ENCODE data around the gene DUSP2. TPM values are rescaled to one million over a fixed set of nuclear protein-coding genes. Genes with fewer than 3 reads are reported as not detected.
A peak's percentile ranks its signal among the peaks of the same experiment; 100 is the strongest.

The DUSP2 gene
- total RNA-seq, 2 experiments from 2014 or later = 522 to 539 TPM

DNA sequence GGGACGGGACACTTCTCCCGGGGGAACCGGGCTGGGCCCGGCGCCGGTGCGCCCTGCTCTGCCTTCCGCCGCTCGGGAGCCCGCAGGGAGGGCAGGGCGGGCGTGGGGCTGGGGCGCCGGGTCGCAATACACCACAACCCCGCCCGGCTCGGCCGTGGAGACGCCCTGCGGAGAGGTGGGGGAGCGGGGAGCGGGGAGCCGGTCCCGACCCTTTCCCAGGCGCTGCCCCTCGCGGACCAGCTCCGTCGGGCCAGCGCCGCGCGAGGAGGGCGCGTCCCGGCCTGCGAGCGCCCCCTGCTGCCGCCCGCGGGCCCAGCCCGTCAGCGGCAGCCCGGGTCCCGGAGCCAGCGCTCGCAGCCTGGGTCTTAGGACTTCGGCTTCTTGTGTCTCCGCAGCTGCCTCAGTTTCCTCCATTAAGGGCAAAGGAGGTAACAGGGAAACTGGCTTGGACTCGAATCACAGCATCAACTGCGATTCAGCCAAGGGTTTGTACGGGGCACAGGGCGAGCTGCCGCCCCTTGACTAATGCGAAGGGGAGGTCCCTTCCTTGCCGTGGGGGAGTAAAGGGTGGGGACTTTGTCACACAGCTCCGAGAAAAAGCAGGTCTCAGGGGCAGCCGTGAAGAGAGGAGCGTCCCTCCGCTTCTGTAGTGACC, 28.2 kb downstream of the DUSP2 start:
- Mint-ChIP-seq H3K9me3 (no peaks in the 10 kb centered on the region), H3K27me3 (peaks cover 41% of the 10 kb centered on the region), H3K4me1 (ENCODE audit: low read depth) (peaks cover 13% of the 10 kb centered on the region), H3K36me3 (no peaks in the 10 kb centered on the region), H3K27ac (no peak overlapping the region), H3K4me3 (peak overlapping the region; percentile 39)
- intact Hi-C loops (cut with micrococcal nuclease) = loop anchor here (5.0 kb wide), 1 partner anchor 125 kb away; the partner anchor contains the start of gene ANKRD36C
- peak; percentile 69 for DNase-seq
- POLR2A ChIA-PET = interaction anchor here (1.0 to 2.2 kb wide), 3 partner anchors 14 to 57 kb away, joined by 3 to 6 read pairs (median 4); no protein-coding TSS in a partner anchor
- CTCF ChIA-PET = interaction anchor here (0.6 to 6.0 kb wide), 39 partner anchors 9 to 741 kb away, joined by 3 to 68 read pairs (median 4); partner anchors contain the start of genes ANKRD36C, ANKRD39, ASTL and CIAO1

DNA sequence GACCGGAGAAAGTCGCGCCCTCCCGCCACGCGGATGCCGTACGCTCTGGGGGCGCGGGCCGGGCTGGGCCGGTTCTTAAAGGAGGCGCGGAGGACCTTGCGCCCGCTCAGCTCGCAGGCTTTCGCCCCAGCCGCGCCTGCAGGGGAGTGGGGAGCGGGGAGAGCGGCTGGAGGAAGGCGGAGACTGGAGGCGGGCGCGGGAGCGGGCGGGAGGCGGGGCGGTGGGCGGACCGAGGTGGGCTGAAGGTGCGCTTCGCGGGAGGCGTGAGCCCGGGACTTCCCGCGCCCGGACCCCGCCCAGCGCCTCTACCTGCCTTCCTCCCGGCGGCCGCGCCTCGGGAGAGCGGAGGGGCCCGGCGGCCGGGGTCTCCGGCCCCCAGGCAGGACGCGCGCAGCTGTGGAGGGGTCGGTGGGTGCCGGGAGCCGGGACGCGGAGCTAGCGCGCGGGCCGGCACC, 28.8 kb downstream of the DUSP2 start, which contains the start of gene ADRA2B:
Gene ADRA2B, minus strand, starts transcription at position 148 of the 455 bp plus-strand sequence. CDS start 422 bp downstream, outside the sequence.
- peak; percentile 85 for DNase-seq
- Mint-ChIP-seq H3K36me3 (no peaks in the 10 kb centered on the region), H3K27ac (peak within 1 kb of the TSS; percentile 42), H3K4me1 (ENCODE audit: low read depth) (peaks cover 13% of the 10 kb centered on the region), H3K4me3 (peak within 1 kb of the TSS; percentile 63), H3K27me3 (peaks cover 36% of the 10 kb centered on the region), H3K9me3 (no peaks in the 10 kb centered on the region)
- intact Hi-C loops (cut with micrococcal nuclease) = loop anchor here (5.0 kb wide), 1 partner anchor 124 kb away; the partner anchor contains the start of gene ANKRD36C
- ChIA-PET CTCF (interaction anchor here (0.6 to 6.0 kb wide), 37 partner anchors 8 to 741 kb away, joined by 3 to 68 read pairs (median 5); partner anchors contain the start of genes ANKRD36C, ANKRD39, ASTL and CIAO1), POLR2A (interaction anchor here (1.2 to 2.2 kb wide), 2 partner anchors 15 to 58 kb away, joined by 3 to 6 read pairs; no protein-coding TSS in a partner anchor)

DNA sequence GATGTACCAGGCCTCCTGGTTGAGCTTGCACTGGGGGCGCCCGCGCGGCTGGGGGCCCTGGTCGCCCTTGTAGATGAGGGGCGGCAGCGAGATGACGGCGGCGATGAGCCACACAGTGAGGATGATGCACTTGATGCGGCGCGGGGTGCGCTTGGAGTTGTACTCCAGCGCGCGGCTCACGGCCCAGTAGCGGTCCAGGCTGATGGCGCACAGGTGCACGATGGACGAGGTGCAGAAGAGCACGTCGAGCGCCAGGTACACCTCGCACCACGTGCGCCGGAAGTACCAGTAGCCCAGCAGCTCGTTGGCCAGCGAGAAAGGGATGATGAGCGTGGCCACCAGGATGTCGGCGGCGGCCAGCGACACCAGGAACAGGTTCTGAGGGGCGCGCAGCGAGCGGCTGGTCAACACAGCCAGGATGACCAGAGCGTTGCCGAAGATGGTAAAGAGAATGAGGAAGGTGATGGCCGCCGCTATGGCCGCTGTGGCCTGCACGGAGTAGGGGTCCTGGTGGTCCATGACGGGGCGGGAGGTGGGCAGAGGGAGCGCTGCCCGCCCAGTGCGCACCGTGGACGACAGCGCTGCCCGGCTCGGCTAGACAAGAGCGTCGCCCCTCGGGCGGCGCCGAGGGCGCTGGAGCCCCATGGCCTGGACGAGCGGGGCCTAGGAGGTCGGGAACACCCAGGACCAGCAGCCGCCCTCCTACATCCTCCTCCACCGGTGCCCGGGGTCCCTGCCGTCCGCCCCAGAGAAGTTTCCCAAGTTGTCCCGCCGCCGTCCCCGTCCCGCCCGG, 29.4 kb downstream of the DUSP2 start:
- Mint-ChIP-seq H3K4me3 (peak overlapping the region; percentile 63), H3K36me3 (no peaks in the 10 kb centered on the region), H3K9me3 (no peaks in the 10 kb centered on the region), H3K27ac (peak overlapping the region; percentile 42), H3K4me1 (ENCODE audit: low read depth) (peaks cover 13% of the 10 kb centered on the region), H3K27me3 (peaks cover 30% of the 10 kb centered on the region)
- CTCF ChIA-PET = interaction anchor here (1.0 to 6.0 kb wide), 13 partner anchors 8 to 135 kb away, joined by 3 to 68 read pairs (median 7); partner anchors contain the start of genes ANKRD36C, ASTL and STARD7
- POLR2A ChIA-PET = interaction anchor here (2.2 kb wide), 1 partner anchor 59 kb away, joined by 6 read pairs; no protein-coding TSS in a partner anchor
- DNase-seq = no peak
- intact Hi-C loops (cut with micrococcal nuclease) = loop anchor here (5.0 kb wide), 1 partner anchor 124 kb away; the partner anchor contains the start of gene ANKRD36C

DNA sequence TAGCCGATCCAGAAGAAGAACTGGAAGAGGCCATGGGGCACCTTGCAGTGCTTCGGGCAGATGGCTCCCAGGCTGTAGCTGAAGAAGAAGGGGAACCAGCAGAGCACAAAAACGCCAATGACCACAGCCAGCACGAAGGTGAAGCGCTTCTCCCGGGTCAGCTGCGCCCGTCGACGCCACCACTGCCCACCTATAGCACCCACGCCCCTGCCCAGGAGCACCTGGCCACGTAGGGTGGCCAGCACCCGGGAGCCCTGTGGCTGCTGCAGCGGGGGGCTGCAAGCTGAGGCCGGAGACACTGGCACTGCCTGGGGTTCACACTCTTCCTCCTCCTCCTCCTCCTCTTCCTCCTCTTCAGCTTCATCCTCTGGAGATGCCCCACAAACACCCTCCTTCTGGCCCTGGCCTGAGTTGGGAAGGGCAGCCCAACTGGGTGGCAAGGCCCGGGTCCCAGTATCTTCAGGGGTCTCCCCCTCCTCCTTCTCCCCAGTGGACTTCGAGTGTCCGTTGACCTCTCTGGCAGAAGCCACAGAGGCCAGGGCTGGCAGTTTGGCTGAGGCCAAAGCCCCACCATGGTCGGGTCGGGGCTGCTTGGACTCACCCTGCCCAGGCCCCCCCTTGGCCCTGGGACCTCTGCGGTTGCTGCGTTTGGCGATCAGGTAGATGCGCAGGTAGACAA, 30.2 kb downstream of the DUSP2 start:
- POLR2A ChIA-PET = no interaction called here
- CTCF ChIA-PET = interaction anchor here (2.3 to 6.0 kb wide), 3 partner anchors 59 to 123 kb away, joined by 14 to 68 read pairs (median 46); partner anchors contain the start of gene ANKRD36C
- no peaks in the 10 kb centered on the region for H3K36me3 Mint-ChIP-seq
- H3K4me3 Mint-ChIP-seq = peak overlapping the region; percentile 63
- peaks cover 23% of the 10 kb centered on the region for H3K27me3 Mint-ChIP-seq
- no peak overlapping the region for H3K27ac Mint-ChIP-seq
- DNase-seq = no peak
- H3K9me3 Mint-ChIP-seq = no peaks in the 10 kb centered on the region
- intact Hi-C loops (cut with micrococcal nuclease) = loop anchor here (5.0 kb wide), 1 partner anchor 123 kb away; the partner anchor contains the start of gene ANKRD36C
- H3K4me1 Mint-ChIP-seq (ENCODE audit: low read depth) = peaks cover 13% of the 10 kb centered on the region

DNA sequence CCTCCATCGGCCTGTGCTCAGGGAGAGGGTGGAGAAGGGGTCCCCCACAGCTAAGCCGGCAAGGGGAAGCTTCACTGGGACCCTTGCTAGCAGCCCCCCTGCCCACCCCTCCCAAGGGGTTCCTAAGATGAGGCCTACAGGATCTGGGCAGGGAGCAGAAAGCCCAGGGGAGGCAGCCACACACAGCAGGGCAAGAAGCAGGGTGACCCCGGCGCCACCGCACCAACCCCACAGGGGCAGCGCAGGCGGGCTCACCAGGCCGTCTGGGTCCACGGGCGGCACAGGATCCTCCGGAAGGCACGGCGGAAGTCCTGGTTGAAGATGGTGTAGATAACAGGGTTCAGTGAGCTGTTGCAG, 30.7 kb downstream of the DUSP2 start:
- H3K4me3 Mint-ChIP-seq = no peak overlapping the region

DNA sequence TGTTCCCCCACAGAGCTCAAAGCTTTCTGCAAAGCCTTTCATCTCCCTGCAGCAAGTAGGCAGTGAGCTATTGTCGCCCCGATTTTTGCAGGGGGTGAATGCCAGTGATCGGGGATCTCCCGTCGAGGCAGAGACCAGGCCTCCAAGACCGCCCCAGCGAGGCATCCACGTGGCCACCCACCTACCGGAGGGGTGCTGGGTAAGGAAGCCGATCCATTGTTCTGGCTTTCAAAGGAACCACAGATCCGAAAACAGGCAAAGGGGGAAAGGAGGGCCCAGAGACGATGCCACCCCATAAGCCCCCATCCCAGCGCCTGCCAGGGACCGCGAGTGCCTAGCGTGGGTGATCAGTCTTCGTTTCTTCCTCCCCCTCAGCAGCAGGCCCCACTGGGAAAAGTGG, 31.3 kb downstream of the DUSP2 start:
- H3K36me3 Mint-ChIP-seq = no peaks in the 10 kb centered on the region
- DNase-seq = no peak
- POLR2A ChIA-PET = no interaction called here
- peaks cover 15% of the 10 kb centered on the region for H3K27me3 Mint-ChIP-seq
- CTCF ChIA-PET = interaction anchor here (0.6 to 6.0 kb wide), 6 partner anchors 21 to 122 kb away, joined by 3 to 46 read pairs (median 6); partner anchors contain the start of genes ANKRD36C and ASTL
- no peak overlapping the region for H3K4me3 Mint-ChIP-seq
- H3K27ac Mint-ChIP-seq = no peak overlapping the region
- H3K4me1 Mint-ChIP-seq (ENCODE audit: low read depth) = peaks cover 13% of the 10 kb centered on the region
- intact Hi-C loops (cut with micrococcal nuclease) = no loop called here
- no peaks in the 10 kb centered on the region for H3K9me3 Mint-ChIP-seq

More for the DNA sequence above, 30.7 kb downstream of the DUSP2 start:
- intact Hi-C loops (cut with micrococcal nuclease) = no loop called here
- ChIA-PET POLR2A (no interaction called here), CTCF (interaction anchor here (2.3 to 6.0 kb wide), 2 partner anchors 61 to 122 kb away, joined by 14 to 46 read pairs; partner anchors contain the start of gene ANKRD36C)
- no peak for DNase-seq
- Mint-ChIP-seq H3K36me3 (no peaks in the 10 kb centered on the region), H3K27me3 (peaks cover 19% of the 10 kb centered on the region), H3K27ac (no peak overlapping the region), H3K4me1 (ENCODE audit: low read depth) (peaks cover 13% of the 10 kb centered on the region), H3K9me3 (no peaks in the 10 kb centered on the region)

DNA sequence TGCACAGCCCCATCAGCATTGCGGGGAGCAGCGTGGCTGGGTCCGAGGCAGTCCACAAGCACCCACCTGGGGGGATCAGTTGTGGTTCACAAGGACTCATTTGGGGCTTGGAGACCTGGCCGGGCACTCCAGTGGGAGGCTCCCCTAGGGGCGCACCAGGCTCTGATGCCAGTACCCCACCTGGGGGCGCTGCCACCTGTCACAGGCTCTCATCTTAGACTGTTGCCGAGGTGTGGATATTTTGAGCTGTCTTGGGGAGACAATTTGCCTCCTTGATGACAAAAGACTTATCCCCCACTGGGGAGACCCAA, 31.9 kb downstream of the DUSP2 start:
- Mint-ChIP-seq H3K9me3 (no peaks in the 10 kb centered on the region), H3K4me1 (ENCODE audit: low read depth) (peaks cover 13% of the 10 kb centered on the region), H3K4me3 (no peak overlapping the region), H3K36me3 (no peaks in the 10 kb centered on the region), H3K27ac (no peak overlapping the region), H3K27me3 (peaks cover 9% of the 10 kb centered on the region)
- peak; percentile 50 for DNase-seq
- intact Hi-C loops (cut with micrococcal nuclease) = no loop called here
- CTCF ChIA-PET = interaction anchor here (0.6 to 2.3 kb wide), 6 partner anchors 22 to 121 kb away, joined by 3 to 14 read pairs (median 3); partner anchors contain the start of gene ASTL
- POLR2A ChIA-PET = no interaction called here

DNA sequence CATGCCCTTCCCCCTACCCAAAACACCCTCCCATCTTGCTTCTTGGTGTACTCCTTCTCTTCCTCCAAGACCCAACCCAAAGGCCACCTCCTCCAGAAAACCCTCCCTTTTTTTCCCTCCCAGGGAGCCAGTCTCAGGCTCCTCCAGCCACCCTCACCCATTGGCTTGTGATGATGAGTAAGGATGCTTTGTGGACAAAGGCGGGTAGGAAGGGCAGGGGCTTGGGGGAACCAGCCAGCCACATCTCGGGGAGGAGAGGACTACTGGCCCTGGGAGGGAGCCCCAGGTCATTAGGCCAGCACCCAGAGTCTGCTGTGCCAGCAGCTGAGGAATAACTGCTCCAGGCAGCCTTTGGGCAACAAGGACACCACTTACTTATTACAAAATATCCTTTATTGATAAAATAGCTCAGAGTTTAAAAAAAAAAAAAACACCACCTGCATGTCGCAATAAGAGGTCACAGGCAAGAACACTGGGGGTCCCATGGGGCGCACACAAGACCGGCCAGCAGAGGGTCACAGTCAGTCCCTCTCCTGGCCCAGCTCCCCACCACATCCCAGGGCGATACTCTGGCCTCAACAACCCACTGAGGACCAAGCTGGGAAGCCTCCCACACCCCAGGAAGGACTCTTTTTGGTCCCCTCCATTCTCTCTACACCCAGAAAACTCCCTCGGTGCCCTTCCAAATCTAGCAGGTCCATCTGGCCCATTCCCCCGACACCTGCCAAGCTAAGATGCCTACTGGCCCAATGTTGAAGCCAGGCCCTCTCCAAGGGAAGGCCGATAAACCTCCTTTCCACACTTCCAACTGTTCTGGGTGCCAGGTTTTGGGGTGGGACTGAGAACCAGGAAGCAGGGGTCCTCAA, 32.5 kb downstream of the DUSP2 start:
- Mint-ChIP-seq H3K27ac (no peak overlapping the region), H3K36me3 (no peaks in the 10 kb centered on the region), H3K4me1 (ENCODE audit: low read depth) (peaks cover 13% of the 10 kb centered on the region), H3K27me3 (peaks cover 6% of the 10 kb centered on the region), H3K9me3 (no peaks in the 10 kb centered on the region), H3K4me3 (no peak overlapping the region)
- ChIA-PET CTCF (interaction anchor here (1.2 to 2.3 kb wide), 4 partner anchors 26 to 120 kb away, joined by 3 to 14 read pairs (median 9); partner anchors contain the start of gene ASTL), POLR2A (no interaction called here)
- DNase-seq = no peak
- intact Hi-C loops (cut with micrococcal nuclease) = no loop called here

DNA sequence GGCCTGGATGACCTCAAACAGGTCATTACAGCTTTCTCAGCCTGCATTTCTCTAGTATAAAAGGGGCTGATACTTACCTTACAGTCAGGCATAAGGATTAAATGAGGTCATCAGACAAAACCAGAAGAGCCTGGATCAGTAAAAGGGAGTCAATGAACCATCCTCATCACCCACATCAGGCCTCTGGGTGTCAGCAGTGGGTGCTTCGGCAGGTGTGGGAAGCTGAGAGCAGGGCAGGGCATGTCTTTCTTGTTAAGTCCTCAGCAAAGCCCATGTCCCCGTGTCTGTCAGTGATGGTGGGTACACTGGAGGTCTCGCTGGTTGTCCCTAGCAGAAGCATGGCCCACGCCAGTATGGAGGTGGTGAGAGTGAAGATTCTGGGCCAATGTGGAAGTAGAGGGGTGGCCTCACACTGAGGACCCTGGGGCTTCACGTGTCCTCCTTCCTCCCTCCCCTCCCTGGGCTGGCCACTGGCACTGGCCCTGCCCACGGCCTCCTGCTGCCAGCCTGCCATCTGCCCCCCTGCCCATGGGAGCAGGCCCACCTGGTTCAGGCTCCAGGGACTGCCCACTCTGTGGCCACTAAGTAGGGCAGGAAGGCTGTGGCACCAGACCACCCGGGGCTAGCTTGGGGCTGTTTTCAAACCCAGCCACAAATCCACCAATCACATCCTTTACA, 33.3 kb downstream of the DUSP2 start:
- DNase-seq = peak; percentile 22
- H3K4me3 Mint-ChIP-seq = no peak overlapping the region
- no peaks in the 10 kb centered on the region for H3K36me3 Mint-ChIP-seq
- POLR2A ChIA-PET = no interaction called here
- intact Hi-C loops (cut with micrococcal nuclease) = no loop called here
- H3K27me3 Mint-ChIP-seq = peaks cover 6% of the 10 kb centered on the region
- CTCF ChIA-PET = interaction anchor here (1.1 to 1.9 kb wide), 3 partner anchors 27 to 119 kb away, joined by 4 to 10 read pairs (median 8); partner anchors contain the start of gene ASTL
- peaks cover 7% of the 10 kb centered on the region for H3K4me1 Mint-ChIP-seq (ENCODE audit: low read depth)
- no peak overlapping the region for H3K27ac Mint-ChIP-seq
- no peaks in the 10 kb centered on the region for H3K9me3 Mint-ChIP-seq

DNA sequence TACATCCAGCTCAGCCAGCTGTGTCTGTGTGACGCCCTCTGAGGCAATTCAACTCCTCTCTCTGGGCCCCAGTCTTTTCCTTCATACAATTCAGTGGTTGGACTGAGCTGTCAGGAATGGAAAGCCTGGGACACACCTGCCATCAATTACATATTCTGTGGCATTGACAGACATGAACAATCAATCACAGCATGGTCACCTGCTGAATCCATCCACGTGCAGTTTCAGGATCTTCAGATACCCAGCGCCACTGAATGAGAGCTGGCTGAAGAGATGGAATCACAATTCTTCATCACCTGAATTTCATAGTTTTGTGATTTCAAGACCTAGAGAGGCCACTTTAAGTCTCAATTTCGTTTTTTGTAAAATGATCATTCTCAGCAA, 34.0 kb downstream of the DUSP2 start:
- DNase-seq = no peak
- Mint-ChIP-seq H3K36me3 (no peaks in the 10 kb centered on the region), H3K27me3 (peaks cover 6% of the 10 kb centered on the region), H3K4me1 (ENCODE audit: low read depth) (peaks cover 7% of the 10 kb centered on the region), H3K4me3 (no peak overlapping the region), H3K27ac (no peak overlapping the region), H3K9me3 (peaks cover under 1% of the 10 kb centered on the region)
- CTCF ChIA-PET = interaction anchor here (1.1 to 1.6 kb wide), 2 partner anchors 63 to 119 kb away, joined by 4 to 8 read pairs; no protein-coding TSS in a partner anchor
- intact Hi-C loops (cut with micrococcal nuclease) = no loop called here
- POLR2A ChIA-PET = no interaction called here

Measured in activated CD4-positive, alpha-beta memory T cell treated with anti-CD3 and anti-CD28 coated beads for 36 hours (primary cell).